Lower lobe of right lung (tissue), 2 donors: ENCODE data around the gene FAM89A. TPM values are rescaled to one million over a fixed set of nuclear protein-coding genes. Genes with fewer than 3 reads are reported as not detected.
"Not testable (repeated sequence)": the region's sequence is repeated elsewhere in the genome, so short reads cannot be mapped to it uniquely, and the experiment has no call there.

Experiments used
- ATAC-seq, 2 donors: fragments of 200-7000 bp; cut with Tn5 transposase; one replicate each; pipeline ENCODE4 v1.9.1; 2020 to 2022; ENCODE audit warnings: mild to moderate bottlenecking in 2 of 2, moderate library complexity in 2 of 2
- DNase-seq: peaks from one replicate; pipeline ENCODE4 v3.0.0-alpha.2; 2020
- H3K27ac ChIP-seq: fragments of 200-600 bp; one replicate; pipeline ENCODE4 v1.8.0; 2022
- H3K27me3 ChIP-seq: fragments of 200-600 bp; one replicate; pipeline ENCODE4 v1.8.0; 2022; ENCODE audit warnings: low read depth
- H3K36me3 ChIP-seq: fragments of 200-600 bp; one replicate; pipeline ENCODE4 v1.8.0; 2022; ENCODE audit warnings: mild to moderate bottlenecking
- H3K4me1 ChIP-seq: fragments of 200-600 bp; one replicate; pipeline ENCODE4 v1.8.0; 2022
- H3K4me3 ChIP-seq: fragments of 200-600 bp; one replicate; pipeline ENCODE4 v1.8.0; 2022; ENCODE audit warnings: mild to moderate bottlenecking
- H3K9me3 ChIP-seq: fragments of 200-600 bp; one replicate; pipeline ENCODE4 v1.8.0; 2022
- CTCF ChIP-seq: fragments of 200-600 bp; IDR thresholded peaks from one replicate; pipeline ENCODE4 v1.8.0; 2022; ENCODE audit warnings: antibody characterized with exemption, mild to moderate bottlenecking
- intact Hi-C: fragments of 100-400 bp; cut with DNase I; formaldehyde crosslinking; loops from one replicate; pipeline ENCODE4 v1.11.0; 2022
- total RNA-seq: library from RNA; stranded (reverse); fragmentation: NEBNext Ultra II Directional; extraction: Animal tissue kit (Norgen Biotek cat#: 25700); gene quantifications from one replicate; pipeline ENCODE4 v1.2.1, GENCODE V29; 2021
- donor health status: DM: no; HTN: yes; CAD: no; lungs with severe emphysema.

Gene FAM89A
- total RNA-seq, 1 donor from 2014 or later, result 54.6 TPM

- Histone ChIP-seq H3K4me3 (no peak overlapping the region), H3K27ac (no peak overlapping the region), H3K9me3 (peaks cover 4% of the 10 kb centered on the region), H3K36me3 (no peaks in the 10 kb centered on the region), H3K4me1 (peaks cover 18% of the 10 kb centered on the region), H3K27me3 (no peaks in the 10 kb centered on the region)
- ATAC-seq, result no peak
- intact Hi-C loops, result no loop called here
- TF ChIP-seq CTCF, result no peak
- no peak for DNase-seq
Observed at GRCh38 chr1:231057410-231057809, 17.4 kb upstream of the FAM89A start.

GRCh38 chr1:231055271-231055670 is 15.2 kb upstream of the FAM89A start:
- Histone ChIP-seq H3K4me3 (no peak overlapping the region), H3K27ac (no peak overlapping the region), H3K9me3 (peaks cover 4% of the 10 kb centered on the region), H3K4me1 (peaks cover 18% of the 10 kb centered on the region), H3K36me3 (no peaks in the 10 kb centered on the region), H3K27me3 (no peaks in the 10 kb centered on the region)
- DNase-seq (no peak), ATAC-seq (no peak)
- intact Hi-C loops, result no loop called here
- TF ChIP-seq CTCF, result no peak

GRCh38 chr1:231053493-231054162 is 13.6 kb upstream of the FAM89A start:
- H3K9me3 ChIP-seq, result peaks cover 4% of the 10 kb centered on the region
- intact Hi-C loops, result no loop called here
- H3K27me3 ChIP-seq, result no peaks in the 10 kb centered on the region
- TF ChIP-seq CTCF, result no peak
- H3K4me3 ChIP-seq, result peak overlapping the region; percentile 27
- H3K4me1 ChIP-seq, result peaks cover 18% of the 10 kb centered on the region
- ATAC-seq (peak; percentile 75 to 76), DNase-seq (no peak)
- no peaks in the 10 kb centered on the region for H3K36me3 ChIP-seq
- no peak overlapping the region for H3K27ac ChIP-seq

- H3K36me3 ChIP-seq, result no peaks in the 10 kb centered on the region
- H3K27ac ChIP-seq, result no peak overlapping the region
- peaks cover 4% of the 10 kb centered on the region for H3K9me3 ChIP-seq
- peaks cover 18% of the 10 kb centered on the region for H3K4me1 ChIP-seq
- H3K27me3 ChIP-seq, result no peaks in the 10 kb centered on the region
- no peak for ATAC-seq
- no peak for TF ChIP-seq CTCF
- intact Hi-C loops, result no loop called here
- DNase-seq, result no peak
- no peak overlapping the region for H3K4me3 ChIP-seq
Observed at GRCh38 chr1:231052777-231053176, 12.7 kb upstream of the FAM89A start.

GRCh38 chr1:231050932-231051331 is 10.9 kb upstream of the FAM89A start:
- H3K9me3 ChIP-seq, H3K4me3 ChIP-seq, H3K27me3 ChIP-seq, H3K36me3 ChIP-seq, ATAC-seq, intact Hi-C loops, DNase-seq, H3K27ac ChIP-seq: not testable (repeated sequence)
- H3K4me1 ChIP-seq, result peaks cover 18% of the 10 kb centered on the region

GRCh38 chr1:231050395-231050794 is 10.3 kb upstream of the FAM89A start:
- Histone ChIP-seq H3K4me1 (peaks cover 18% of the 10 kb centered on the region), H3K9me3 (peaks cover 4% of the 10 kb centered on the region), H3K36me3 (no peaks in the 10 kb centered on the region), H3K27me3 (no peaks in the 10 kb centered on the region), H3K27ac (no peak overlapping the region), H3K4me3 (no peak overlapping the region)
- DNase-seq, result no peak
- ATAC-seq, result no peak
- intact Hi-C loops, result no loop called here
- no peak for TF ChIP-seq CTCF
